Measurements from ENCODE around the gene DGKG. TPM values are rescaled to one million over a fixed set of nuclear protein-coding genes. Genes with fewer than 3 reads are reported as not detected.

DGKG gene
- total and polyA plus RNA-seq, 2 of the 8 experiments (the other 6 are each of a cell fraction or from before 2014, with no cell fraction given) = 0.30 to 0.48 TPM

GRCh38 chr3:186273586-186273985, 88.4 kb downstream of the DGKG start (continued):
- TF ChIP-seq CHD7 (IDR thresholded peaks at IDR 0.05; ENCODE audit: insufficient replicate concordance, low read length) = no peak
- no peak for TF ChIP-seq POLR2A (IDR thresholded peaks at IDR 0.05; ENCODE audit: control extremely low read depth in 1 of 2, low read depth in 2 of 2, low read length in 2 of 2)
- TF ChIP-seq KDM4A (IDR thresholded peaks at IDR 0.05; ENCODE audit: low read depth, low read length, severe bottlenecking) = no peak
